SIG-M5 treated with dmso at 0.1 percent for 504 hours (cell line): Measurements from ENCODE around the gene C20orf96.
"Not testable (repeated sequence)": the region's sequence is repeated elsewhere in the genome, so short reads cannot be mapped to it uniquely, and the experiment has no call there.

Experiments used
- DNase-seq: peaks from one replicate; lab custom pipeline; 2025; ENCODE audit not compliant: unreplicated experiment; lab: John Stamatoyannopoulos, UW

Gene C20orf96, protein sequence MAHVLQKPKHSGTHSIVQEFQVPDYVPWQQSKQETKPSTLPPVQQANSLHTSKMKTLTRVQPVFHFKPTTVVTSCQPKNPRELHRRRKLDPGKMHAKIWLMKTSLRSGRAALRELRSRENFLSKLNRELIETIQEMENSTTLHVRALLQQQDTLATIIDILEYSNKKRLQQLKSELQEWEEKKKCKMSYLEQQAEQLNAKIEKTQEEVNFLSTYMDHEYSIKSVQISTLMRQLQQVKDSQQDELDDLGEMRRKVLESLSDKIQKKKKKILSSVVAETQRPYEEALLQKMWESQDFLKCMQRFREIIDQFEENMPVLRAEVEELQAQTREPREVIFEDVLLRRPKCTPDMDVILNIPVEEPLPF

GRCh38 chr20:290084-290831 lies at the start of gene C20orf96:
TSS of gene C20orf96 (minus strand) at chr20:290750. CDS start at chr20:290610, 140 bp downstream.
- DNase-seq: peak; percentile 92

DNA sequence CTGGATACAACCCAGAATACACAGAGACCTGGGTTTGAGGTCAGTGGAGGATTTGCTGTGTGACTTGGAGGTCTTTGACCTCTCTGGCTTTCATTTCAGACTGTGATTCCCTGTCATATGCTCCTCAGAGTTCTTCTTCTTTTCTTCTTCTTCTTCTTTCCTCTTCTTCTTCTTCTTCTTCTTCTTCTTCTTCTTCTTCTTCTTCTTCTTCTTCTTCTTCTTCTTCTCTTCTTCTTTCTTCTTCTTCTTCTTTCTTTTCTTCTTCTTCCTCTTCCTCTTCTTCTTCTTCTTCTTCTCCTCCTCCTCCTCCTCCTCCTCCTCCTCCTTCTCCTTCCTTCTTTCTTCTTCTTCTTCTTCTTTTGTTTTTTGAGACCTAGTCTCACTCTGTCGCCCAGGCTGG lies 45.5 kb upstream of the C20orf96 start:
- not testable (repeated sequence) for DNase-seq

DNA sequence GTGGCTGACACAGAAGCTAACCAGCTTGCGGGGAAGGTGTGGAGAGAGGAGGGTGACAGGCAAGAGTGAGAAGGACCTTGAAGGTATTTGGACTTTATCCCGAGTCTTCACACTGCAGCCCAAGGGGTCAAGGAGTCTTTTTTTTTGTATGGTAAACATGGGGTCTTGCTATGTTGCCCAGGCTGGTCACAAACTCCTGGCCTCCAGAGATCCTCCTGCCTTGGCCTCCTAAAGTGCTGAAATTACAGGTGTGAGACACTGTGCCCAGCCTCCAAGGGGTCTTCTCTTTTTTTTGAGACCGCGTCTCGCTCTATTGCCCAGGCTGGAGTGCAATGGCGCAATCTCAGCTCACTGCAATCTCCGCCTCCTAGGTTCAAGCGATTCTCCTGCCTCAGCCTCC lies 44.0 kb upstream of the C20orf96 start:
- DNase-seq: no peak

DNA sequence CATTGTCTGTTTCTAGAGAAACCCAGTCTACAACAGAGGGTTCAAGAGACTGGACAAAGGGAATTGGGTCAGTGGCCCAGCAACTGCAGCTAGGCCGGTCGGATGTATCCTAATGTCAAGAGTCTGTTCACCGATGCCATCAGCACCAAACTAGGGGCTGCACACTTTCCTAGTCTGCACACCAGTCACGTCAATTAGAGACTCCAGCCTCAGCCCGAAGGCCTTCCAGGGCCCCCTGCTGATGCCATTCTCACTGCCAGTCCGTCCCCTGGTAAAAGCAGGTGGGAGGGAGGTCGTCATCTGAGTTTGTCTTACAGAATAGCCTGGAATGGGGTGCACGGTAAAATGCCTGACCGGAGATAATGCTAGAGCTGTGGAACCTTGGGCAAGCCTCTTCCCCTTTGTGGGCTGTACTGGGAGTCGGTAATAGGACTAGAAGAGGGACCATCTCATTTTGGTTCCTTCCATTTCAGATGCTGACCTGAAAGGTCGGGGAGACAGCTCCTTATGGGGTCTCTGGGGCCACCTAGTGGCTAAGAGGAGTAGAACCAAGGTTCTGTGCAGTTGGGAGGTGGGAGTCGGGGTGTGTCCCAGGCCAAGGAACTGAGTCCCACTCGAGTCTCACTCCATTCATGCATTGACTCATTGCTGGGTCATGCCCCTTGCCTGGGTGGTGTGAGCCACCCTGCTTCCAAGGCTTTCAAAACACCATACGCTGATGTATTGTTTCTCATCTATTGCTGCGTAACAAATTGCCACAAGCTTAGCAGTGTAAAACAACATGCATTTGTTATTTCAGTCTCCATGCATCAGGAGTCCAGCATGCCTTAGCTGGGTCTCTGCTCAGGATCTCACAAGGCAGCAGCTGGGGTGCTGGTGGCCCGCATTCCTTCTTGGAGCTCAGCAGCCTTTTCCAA lies 39.9 kb upstream of the C20orf96 start:
- DNase-seq: peak; percentile 94

GRCh38 chr20:329851-330232 lies 39.3 kb upstream of the C20orf96 start:
- no peak for DNase-seq

DNA sequence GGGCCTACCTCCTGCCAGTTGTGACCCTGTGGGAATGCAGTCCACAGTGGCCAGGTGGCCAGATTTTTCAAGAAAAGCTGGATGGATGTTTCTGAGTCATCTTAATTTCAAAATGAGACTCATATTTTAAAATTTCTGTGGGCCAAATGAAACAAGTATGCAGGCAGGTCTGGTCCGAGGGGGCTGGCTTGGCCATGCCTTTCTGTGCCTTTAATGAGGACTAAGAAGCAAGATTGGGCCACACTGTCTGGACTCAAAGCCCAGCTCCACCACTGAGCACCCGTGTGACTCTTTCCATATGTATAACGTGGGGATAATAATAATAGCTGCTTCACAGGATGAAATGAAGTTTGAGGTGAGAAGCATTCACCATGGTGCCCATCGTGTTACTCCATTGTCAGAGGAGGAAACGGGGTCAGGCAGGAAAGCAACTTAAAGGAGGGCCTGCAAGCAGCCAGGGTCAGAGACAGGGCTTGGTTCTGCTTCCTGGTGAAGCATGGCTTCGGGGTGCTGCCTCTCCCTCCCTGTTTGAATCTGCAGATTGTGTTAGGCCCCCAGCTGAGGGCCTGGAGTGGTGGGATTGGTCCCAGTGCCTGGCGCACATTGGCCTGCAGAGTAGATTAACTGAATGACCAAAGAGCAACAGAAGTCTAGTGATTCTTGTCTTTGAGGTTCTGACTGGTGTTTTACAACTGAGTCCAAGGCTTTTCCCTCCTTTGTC lies 38.6 kb upstream of the C20orf96 start:
- DNase-seq: no peak

- DNase-seq: no peak
These were observed 37.8 kb upstream of the C20orf96 start for GRCh38 chr20:328027-328974.

GRCh38 chr20:327186-328026 lies 36.9 kb upstream of the C20orf96 start:
- peak; percentile 93 for DNase-seq

GRCh38 chr20:326645-327185 lies 36.2 kb upstream of the C20orf96 start:
- DNase-seq: no peak

DNA sequence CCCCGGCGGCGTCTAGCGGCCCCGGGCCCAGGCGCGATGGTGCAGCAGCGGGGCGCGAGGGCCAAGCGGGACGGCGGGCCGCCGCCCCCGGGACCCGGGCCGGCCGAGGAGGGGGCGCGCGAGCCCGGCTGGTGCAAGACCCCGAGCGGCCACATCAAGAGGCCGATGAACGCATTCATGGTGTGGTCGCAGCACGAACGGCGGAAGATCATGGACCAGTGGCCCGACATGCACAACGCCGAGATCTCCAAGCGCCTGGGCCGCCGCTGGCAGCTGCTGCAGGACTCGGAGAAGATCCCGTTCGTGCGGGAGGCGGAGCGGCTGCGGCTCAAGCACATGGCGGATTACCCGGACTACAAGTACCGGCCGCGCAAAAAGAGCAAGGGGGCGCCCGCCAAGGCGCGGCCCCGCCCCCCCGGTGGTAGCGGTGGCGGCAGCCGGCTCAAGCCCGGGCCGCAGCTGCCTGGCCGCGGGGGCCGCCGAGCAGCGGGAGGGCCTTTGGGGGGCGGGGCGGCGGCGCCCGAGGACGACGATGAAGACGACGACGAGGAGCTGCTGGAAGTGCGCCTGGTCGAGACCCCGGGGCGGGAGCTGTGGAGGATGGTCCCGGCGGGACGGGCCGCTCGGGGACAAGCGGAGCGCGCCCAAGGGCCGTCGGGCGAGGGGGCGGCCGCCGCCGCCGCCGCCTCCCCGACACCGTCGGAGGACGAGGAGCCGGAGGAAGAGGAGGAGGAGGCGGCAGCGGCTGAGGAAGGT lies 35.5 kb upstream of the C20orf96 start:
- DNase-seq: peak; percentile 53

DNA sequence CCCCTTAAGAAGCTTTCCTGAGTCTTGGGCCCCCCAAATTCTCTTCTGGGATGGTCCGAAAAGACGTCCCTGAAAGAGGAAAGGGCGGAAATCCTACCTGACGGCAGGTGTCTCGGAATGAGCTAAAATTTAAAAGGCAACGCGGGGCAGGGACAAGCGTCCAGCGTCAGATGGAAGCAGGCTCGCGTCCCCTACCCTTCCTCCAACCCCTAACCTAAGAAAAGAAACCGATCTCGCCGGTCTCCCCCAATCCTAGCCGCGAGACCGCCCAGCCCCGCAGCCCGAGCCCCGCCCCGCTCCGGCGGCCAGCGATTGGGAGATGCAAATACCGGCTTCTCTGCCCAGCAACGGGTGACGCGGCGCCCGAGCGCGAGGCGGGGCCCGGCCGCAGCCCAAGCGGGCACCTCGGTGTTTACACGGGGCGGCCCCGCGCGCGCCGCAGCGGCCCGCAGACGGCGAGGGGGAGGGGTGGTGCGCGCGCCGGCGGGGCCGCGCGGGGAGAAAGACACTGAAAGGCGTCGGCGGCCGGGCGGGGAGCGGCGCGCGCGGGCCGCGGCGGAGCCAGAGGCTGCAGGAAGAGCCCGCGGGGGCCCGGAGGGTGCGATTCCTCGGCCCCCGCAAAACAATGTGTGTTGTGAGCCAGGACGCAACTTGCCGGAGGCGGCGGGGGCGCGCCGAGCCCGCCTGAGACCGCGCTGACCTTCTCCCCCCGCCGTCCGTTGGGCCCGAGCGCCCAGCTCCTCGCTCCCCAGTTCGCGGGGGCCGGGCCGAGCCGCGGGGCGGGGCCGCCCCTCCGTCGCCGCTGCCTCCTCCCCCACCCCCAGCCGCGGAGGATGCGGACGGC lies 34.7 kb upstream of the C20orf96 start, which contains the start of gene SOX12:
Gene SOX12, plus strand, starts transcription at position 508 of the 844 bp plus-strand sequence. CDS start 373 bp downstream, outside the sequence.
- DNase-seq: peak; percentile 94

GRCh38 chr20:324177-325044 lies 33.9 kb upstream of the C20orf96 start:
- peak; percentile 89 for DNase-seq

GRCh38 chr20:316316-317068 lies 25.9 kb upstream of the C20orf96 start:
- no peak for DNase-seq

- DNase-seq: no peak
These were observed 23.4 kb upstream of the C20orf96 start for GRCh38 chr20:313948-314347.

DNA sequence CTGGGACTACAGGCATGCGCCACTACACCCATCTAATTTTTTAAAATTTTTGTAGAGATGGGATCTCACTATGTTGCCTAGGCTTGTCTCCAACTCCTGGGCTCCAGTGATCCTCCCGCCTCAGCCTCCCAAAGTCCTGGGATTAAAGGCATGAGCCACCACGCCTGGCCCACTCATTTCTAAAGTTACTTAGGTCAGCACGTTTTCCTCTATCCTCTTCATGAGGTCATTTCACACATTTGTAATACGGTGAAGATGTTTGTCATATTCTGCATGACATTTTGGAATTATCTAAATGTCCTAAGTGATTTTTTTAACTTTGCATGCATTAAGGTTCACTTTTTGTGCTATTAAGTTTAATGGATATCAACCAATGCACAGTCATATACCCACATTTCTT lies 22.9 kb upstream of the C20orf96 start:
- no peak for DNase-seq
